Right atrium auricular region (tissue), 2 donors: ENCODE data around the gene AQP2. TPM values are rescaled to one million over a fixed set of nuclear protein-coding genes. Genes with fewer than 3 reads are reported as not detected.
A peak's percentile ranks its signal among the peaks of the same experiment; 100 is the strongest.

ENCODE experiments used
- DNase-seq: peaks from one replicate; pipeline ENCODE4 v3.0.0-alpha.2; 2019; ENCODE audit warnings: low spot score
- H3K27ac ChIP-seq, 2 donors: fragments of 200-600 bp; sonication (generic); 1 replicate in 1 of 2; 2 replicates in 1 of 2; pipeline ENCODE4 v1.5.1; 2016 to 2019
- H3K27me3 ChIP-seq, 2 donors: fragments of 200-600 bp; sonication (generic); one replicate each; pipeline versions ENCODE4 v1.5.1 to v1.6.0; 2017 to 2019
- H3K36me3 ChIP-seq: fragments of 200-600 bp; sonication (generic); one replicate; pipeline ENCODE4 v1.5.1; 2016
- H3K4me1 ChIP-seq, 2 donors: fragments of 200-600 bp; sonication (generic); one replicate each; pipeline versions ENCODE4 v1.5.1 to v1.6.0; 2017 to 2019
- H3K4me3 ChIP-seq, 2 donors: fragments of 200-600 bp; sonication (generic); 1 replicate in 1 of 2; 2 replicates in 1 of 2; pipeline ENCODE4 v1.5.1; 2017 to 2019; ENCODE audit warnings: mild to moderate bottlenecking in 1 of 2, moderate library complexity in 1 of 2
- H3K9me3 ChIP-seq, 2 donors: fragments of 200-600 bp; sonication (generic); one replicate each; pipeline ENCODE4 v1.5.1; 2019
- CTCF ChIP-seq, 2 donors: fragments of 200-600 bp; sonication (generic); IDR thresholded peaks; one replicate each; pipeline ENCODE4 v1.5.1; 2019; ENCODE audit warnings: antibody characterized with exemption in 2 of 2
- total RNA-seq, 2 donors: library from RNA; depleted of rRNA; stranded (reverse); fragments of >200 nt; gene quantifications; one replicate each; pipeline ENCODE4 v1.1.0, GENCODE V29; 2016

Gene AQP2
- total RNA-seq, 2 donors from 2014 or later, result 0.83 TPM; not detected in 1

GRCh38 chr12:49921936-49922335 is 28.6 kb upstream of the AQP2 start:
- TF ChIP-seq CTCF (IDR thresholded peaks at IDR 0.05), result no peak
- Histone ChIP-seq H3K27ac (peak overlapping the region in 1 of 2 donors; percentile 52), H3K36me3 (no peaks in the 10 kb centered on the region), H3K4me3 (no peak overlapping the region), H3K4me1 (peaks cover 0 to 19% of the 10 kb centered on the region in 2 donors), H3K27me3 (no peaks in the 10 kb centered on the region), H3K9me3 (no peaks in the 10 kb centered on the region)
- no peak for DNase-seq

- no peak for DNase-seq
- peak overlapping the region; percentile 39 to 52 for H3K27ac ChIP-seq
- no peaks in the 10 kb centered on the region for H3K9me3 ChIP-seq
- H3K4me1 ChIP-seq, result peaks cover 0 to 19% of the 10 kb centered on the region in 2 donors
- no peak overlapping the region for H3K4me3 ChIP-seq
- no peak for TF ChIP-seq CTCF (IDR thresholded peaks at IDR 0.05)
- H3K27me3 ChIP-seq, result no peaks in the 10 kb centered on the region
- H3K36me3 ChIP-seq, result no peaks in the 10 kb centered on the region
Observed at GRCh38 chr12:49922349-49923034, 28.0 kb upstream of the AQP2 start.

GRCh38 chr12:49923035-49923644 is 27.4 kb upstream of the AQP2 start:
- Histone ChIP-seq H3K9me3 (no peaks in the 10 kb centered on the region), H3K4me1 (peaks cover 0 to 19% of the 10 kb centered on the region in 2 donors), H3K36me3 (no peaks in the 10 kb centered on the region), H3K27me3 (no peaks in the 10 kb centered on the region), H3K27ac (peak overlapping the region; percentile 39 to 52), H3K4me3 (no peak overlapping the region)
- TF ChIP-seq CTCF (IDR thresholded peaks at IDR 0.05), result no peak
- peak; percentile 83 for DNase-seq

- Histone ChIP-seq H3K27ac (peak overlapping the region in 1 of 2 donors; percentile 52), H3K4me1 (peaks cover 0 to 19% of the 10 kb centered on the region in 2 donors), H3K36me3 (no peaks in the 10 kb centered on the region), H3K4me3 (no peak overlapping the region), H3K27me3 (no peaks in the 10 kb centered on the region), H3K9me3 (no peaks in the 10 kb centered on the region)
- peak; percentile 69 for DNase-seq
- no peak for TF ChIP-seq CTCF (IDR thresholded peaks at IDR 0.05)
Observed at GRCh38 chr12:49923880-49924556, 26.5 kb upstream of the AQP2 start.

- Histone ChIP-seq H3K9me3 (no peaks in the 10 kb centered on the region), H3K27ac (no peak overlapping the region), H3K36me3 (no peaks in the 10 kb centered on the region), H3K27me3 (no peaks in the 10 kb centered on the region), H3K4me1 (peaks cover 0 to 19% of the 10 kb centered on the region in 2 donors), H3K4me3 (no peak overlapping the region)
- TF ChIP-seq CTCF (IDR thresholded peaks at IDR 0.05), result no peak
- DNase-seq, result no peak
Observed at GRCh38 chr12:49924628-49925246, 25.8 kb upstream of the AQP2 start.
